Measurements from ENCODE around the gene HES1.
"Not testable (repeated sequence)": the region's sequence is repeated elsewhere in the genome, so short reads cannot be mapped to it uniquely, and the experiment has no call there.

The HES1 gene

GRCh38 chr3:194135806-194136518 is at the start of gene HES1:
Gene HES1 (plus strand): TSS chr3:194136148. CDS start chr3:194136381, 233 bp downstream.
- H3K36me3 Mint-ChIP-seq (ENCODE audit: low read depth): peaks cover 17% of the 10 kb centered on the region
- TF ChIP-seq CTCF (IDR thresholded peaks at IDR 0.05; ENCODE audit: unreplicated experiment in 3 of 3): no peak
- no peaks in the 10 kb centered on the region for H3K9me3 Mint-ChIP-seq
- peaks cover 42% of the 10 kb centered on the region for H3K4me1 Mint-ChIP-seq
- H3K27me3 Mint-ChIP-seq (ENCODE audit: low read depth): peaks cover 4% of the 10 kb centered on the region
- peak within 1 kb of the TSS; percentile 86 to 99 (median 98) for H3K4me3 Mint-ChIP-seq
- peak within 1 kb of the TSS; percentile 85 to 97 (median 93) for H3K27ac Mint-ChIP-seq

GRCh38 chr3:194086388-194087075 is 49.4 kb upstream of the HES1 start:
- no peak for TF ChIP-seq CTCF (IDR thresholded peaks at IDR 0.05; ENCODE audit: unreplicated experiment in 3 of 3)
- Mint-ChIP-seq H3K4me3 (peak overlapping the region in 2 of 3 experiments; percentile 13 to 34), H3K36me3 (ENCODE audit: low read depth) (no peaks in the 10 kb centered on the region), H3K27me3 (ENCODE audit: low read depth) (peaks cover 5% of the 10 kb centered on the region), H3K9me3 (no peaks in the 10 kb centered on the region), H3K4me1 (peaks cover 65% of the 10 kb centered on the region), H3K27ac (peak overlapping the region; percentile 79 to 89 (median 81))

- H3K9me3 Mint-ChIP-seq: no peaks in the 10 kb centered on the region
- no peaks in the 10 kb centered on the region for H3K36me3 Mint-ChIP-seq (ENCODE audit: low read depth)
- H3K27ac Mint-ChIP-seq: peak overlapping the region; percentile 79 to 89 (median 81)
- H3K4me1 Mint-ChIP-seq: peaks cover 63% of the 10 kb centered on the region
- H3K4me3 Mint-ChIP-seq: no peak overlapping the region
- H3K27me3 Mint-ChIP-seq (ENCODE audit: low read depth): peaks cover 5% of the 10 kb centered on the region
- no peak for TF ChIP-seq CTCF (IDR thresholded peaks at IDR 0.05; ENCODE audit: unreplicated experiment in 3 of 3)
These were observed 48.7 kb upstream of the HES1 start for GRCh38 chr3:194087280-194087679.

- Mint-ChIP-seq H3K36me3 (ENCODE audit: low read depth) (no peaks in the 10 kb centered on the region), H3K27ac (peak overlapping the region; percentile 59 to 84 (median 65)), H3K27me3 (ENCODE audit: low read depth) (peaks cover 1% of the 10 kb centered on the region), H3K4me3 (no peak overlapping the region), H3K9me3 (no peaks in the 10 kb centered on the region), H3K4me1 (peaks cover 61% of the 10 kb centered on the region)
- TF ChIP-seq CTCF (IDR thresholded peaks at IDR 0.05; ENCODE audit: unreplicated experiment in 3 of 3): no peak
These were observed 47.7 kb upstream of the HES1 start for GRCh38 chr3:194087995-194088855.

- H3K9me3 Mint-ChIP-seq: no peaks in the 10 kb centered on the region
- H3K36me3 Mint-ChIP-seq (ENCODE audit: low read depth): no peaks in the 10 kb centered on the region
- TF ChIP-seq CTCF (IDR thresholded peaks at IDR 0.05; ENCODE audit: unreplicated experiment in 3 of 3): no peak
- H3K27me3 Mint-ChIP-seq (ENCODE audit: low read depth): no peaks in the 10 kb centered on the region
- H3K27ac Mint-ChIP-seq: peak overlapping the region; percentile 71 to 92 (median 77)
- peaks cover 57% of the 10 kb centered on the region for H3K4me1 Mint-ChIP-seq
- no peak overlapping the region for H3K4me3 Mint-ChIP-seq
These were observed 46.4 kb upstream of the HES1 start for GRCh38 chr3:194089357-194090177.

GRCh38 chr3:194090178-194090555 is 45.8 kb upstream of the HES1 start:
- not testable (repeated sequence) for H3K9me3 Mint-ChIP-seq; H3K27me3 Mint-ChIP-seq (ENCODE audit: low read depth); H3K4me3 Mint-ChIP-seq; H3K36me3 Mint-ChIP-seq (ENCODE audit: low read depth)
- H3K4me1 Mint-ChIP-seq: peaks cover 57% of the 10 kb centered on the region
- H3K27ac Mint-ChIP-seq: peak overlapping the region in 1 of 3 experiments; percentile 77

Measured in nephron (organoid).